Brain microvascular endothelial cell (primary cell): ENCODE data around the gene ARID5B.

Source experiments
- DNase-seq: peaks from one replicate; pipeline ENCODE4 v3.0.0-alpha.2; 2020
- H3K27ac ChIP-seq: fragments of 250-450 bp; sonication (Bioruptor Pico); 2 replicates; pipeline ENCODE4 v1.5.1; 2020; ENCODE audit warnings: mild to moderate bottlenecking, moderate library complexity
- H3K27me3 ChIP-seq: fragments of 250-450 bp; sonication (Bioruptor Pico); replicated peaks from 2 replicates; pipeline ENCODE4 v1.5.1; 2020; ENCODE audit warnings: mild to moderate bottlenecking
- H3K36me3 ChIP-seq: fragments of 250-450 bp; sonication (Bioruptor Pico); replicated peaks from 2 replicates; pipeline ENCODE4 v1.5.1; 2020; ENCODE audit warnings: mild to moderate bottlenecking
- H3K4me3 ChIP-seq: 2 replicates; pipeline ENCODE4 v1.5.1; 2011; ENCODE audit warnings: low read depth, mild to moderate bottlenecking, control low read depth, low read length, moderate library complexity
- in situ Hi-C: cut with HindIII; loops from 2 replicates; pipeline ENCODE4 v1.10.0; 2017; ENCODE audit warnings: low sequenced_read_pairs, low pct_ligation_motif_present
- TF ChIP-seq, protein P1 (sequence below): IDR thresholded peaks from 2 replicates; pipeline ENCODE4 v1.5.1; 2011; ENCODE audit warnings: low read depth, mild to moderate bottlenecking, moderate library complexity, low read length, control low read depth, inconsistent platforms; ENCODE audit errors: missing control alignments

ARID5B gene

DNA sequence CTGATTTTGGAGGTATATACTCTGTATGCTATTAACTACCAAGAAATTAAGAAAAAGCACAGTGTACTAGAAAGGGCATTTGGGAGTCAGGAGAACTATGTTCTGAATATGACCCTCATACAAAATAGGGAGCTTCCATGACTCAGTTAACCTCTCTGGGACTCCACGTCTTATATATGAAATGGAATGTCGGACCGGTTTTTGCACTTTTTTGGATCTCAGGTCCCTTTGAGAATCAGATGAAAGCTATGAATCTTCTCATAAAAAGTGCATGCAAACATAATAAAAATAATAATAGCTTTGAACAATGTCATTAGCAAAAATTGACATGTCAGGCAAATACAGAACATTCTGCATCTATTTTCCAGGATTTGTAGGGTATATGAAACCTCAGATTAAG lies 113.0 kb downstream of the ARID5B start:
- in situ Hi-C loops, result no loop called here
- Histone ChIP-seq H3K36me3 (no peaks in the 10 kb centered on the region), H3K27ac (no peak overlapping the region), H3K27me3 (no peaks in the 10 kb centered on the region), H3K4me3 (no peak overlapping the region)
- no peak for DNase-seq
- TF ChIP-seq, protein P1, sequence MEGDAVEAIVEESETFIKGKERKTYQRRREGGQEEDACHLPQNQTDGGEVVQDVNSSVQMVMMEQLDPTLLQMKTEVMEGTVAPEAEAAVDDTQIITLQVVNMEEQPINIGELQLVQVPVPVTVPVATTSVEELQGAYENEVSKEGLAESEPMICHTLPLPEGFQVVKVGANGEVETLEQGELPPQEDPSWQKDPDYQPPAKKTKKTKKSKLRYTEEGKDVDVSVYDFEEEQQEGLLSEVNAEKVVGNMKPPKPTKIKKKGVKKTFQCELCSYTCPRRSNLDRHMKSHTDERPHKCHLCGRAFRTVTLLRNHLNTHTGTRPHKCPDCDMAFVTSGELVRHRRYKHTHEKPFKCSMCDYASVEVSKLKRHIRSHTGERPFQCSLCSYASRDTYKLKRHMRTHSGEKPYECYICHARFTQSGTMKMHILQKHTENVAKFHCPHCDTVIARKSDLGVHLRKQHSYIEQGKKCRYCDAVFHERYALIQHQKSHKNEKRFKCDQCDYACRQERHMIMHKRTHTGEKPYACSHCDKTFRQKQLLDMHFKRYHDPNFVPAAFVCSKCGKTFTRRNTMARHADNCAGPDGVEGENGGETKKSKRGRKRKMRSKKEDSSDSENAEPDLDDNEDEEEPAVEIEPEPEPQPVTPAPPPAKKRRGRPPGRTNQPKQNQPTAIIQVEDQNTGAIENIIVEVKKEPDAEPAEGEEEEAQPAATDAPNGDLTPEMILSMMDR, result no peak

GRCh38 chr10:62015994-62016393 lies 114.5 kb downstream of the ARID5B start:
- TF ChIP-seq, protein P1, result peak; percentile 39
- peak; percentile 93 for DNase-seq
- H3K27me3 ChIP-seq, result no peaks in the 10 kb centered on the region
- in situ Hi-C loops, result no loop called here
- no peaks in the 10 kb centered on the region for H3K36me3 ChIP-seq
- no peak overlapping the region for H3K27ac ChIP-seq
- no peak overlapping the region for H3K4me3 ChIP-seq

DNA sequence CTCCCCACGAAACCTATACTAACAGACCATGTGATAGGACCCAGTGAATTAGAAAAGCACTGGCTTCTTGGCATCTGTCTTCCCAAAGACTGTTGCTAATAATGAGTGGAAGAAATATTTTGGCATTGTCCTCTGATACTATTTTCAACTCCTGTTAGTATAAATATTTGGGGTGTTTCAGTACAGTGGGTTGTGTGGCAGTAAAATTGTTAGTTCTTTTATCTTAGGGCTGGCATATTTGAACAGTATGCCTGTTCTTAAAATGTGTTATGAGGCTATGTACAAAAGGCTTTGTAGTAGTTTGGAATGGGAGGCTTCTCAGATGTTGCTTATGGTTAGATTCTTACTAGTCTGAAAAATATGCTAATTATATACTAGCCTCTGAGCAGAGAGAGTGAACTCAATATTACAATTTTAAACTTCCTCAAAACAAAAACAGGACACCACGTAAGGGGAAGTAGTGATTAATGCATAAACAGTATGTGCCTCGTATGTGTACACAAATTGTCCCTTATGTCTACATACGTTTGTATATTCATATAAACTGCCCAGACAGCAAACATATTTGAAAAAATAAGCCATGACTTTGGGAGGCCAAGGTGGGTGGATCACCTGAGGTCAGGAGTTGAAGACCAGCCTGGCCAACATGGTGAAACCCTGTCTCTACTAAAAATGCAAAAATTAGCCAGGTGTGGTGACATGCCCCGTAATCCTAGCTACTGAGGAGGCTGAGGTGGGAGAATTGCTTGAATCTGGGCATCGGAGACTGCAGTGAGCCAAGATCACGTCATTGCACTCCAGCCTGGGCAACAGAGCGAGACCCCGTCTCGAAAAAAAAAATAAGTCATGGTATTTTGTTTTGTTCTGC lies 115.4 kb downstream of the ARID5B start:
- in situ Hi-C loops, result no loop called here
- no peak overlapping the region for H3K27ac ChIP-seq
- H3K27me3 ChIP-seq, result no peaks in the 10 kb centered on the region
- no peak overlapping the region for H3K4me3 ChIP-seq
- DNase-seq, result no peak
- TF ChIP-seq, protein P1, result no peak
- no peaks in the 10 kb centered on the region for H3K36me3 ChIP-seq

DNA sequence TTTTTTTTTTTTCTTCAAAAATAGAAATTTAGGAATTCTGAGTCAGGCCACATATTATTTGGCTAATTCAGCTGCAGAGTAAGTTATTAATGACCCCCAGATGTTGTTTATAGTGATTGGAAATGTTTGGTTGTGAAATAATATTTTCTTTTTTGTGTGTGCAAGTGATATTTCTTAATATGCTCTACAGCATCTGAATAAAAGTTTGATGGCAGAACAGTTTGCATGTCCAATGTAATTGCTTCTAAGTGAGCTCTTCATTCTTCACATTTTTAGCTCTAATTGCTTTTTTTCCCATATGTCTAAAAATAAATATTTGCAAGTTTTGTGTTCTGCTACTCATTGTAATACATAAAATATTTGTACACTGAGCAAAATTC lies 116.0 kb downstream of the ARID5B start:
- in situ Hi-C loops, result no loop called here
- DNase-seq, result no peak
- Histone ChIP-seq H3K27ac (no peak overlapping the region), H3K27me3 (no peaks in the 10 kb centered on the region), H3K4me3 (no peak overlapping the region), H3K36me3 (no peaks in the 10 kb centered on the region)
- TF ChIP-seq, protein P1, result no peak

DNA sequence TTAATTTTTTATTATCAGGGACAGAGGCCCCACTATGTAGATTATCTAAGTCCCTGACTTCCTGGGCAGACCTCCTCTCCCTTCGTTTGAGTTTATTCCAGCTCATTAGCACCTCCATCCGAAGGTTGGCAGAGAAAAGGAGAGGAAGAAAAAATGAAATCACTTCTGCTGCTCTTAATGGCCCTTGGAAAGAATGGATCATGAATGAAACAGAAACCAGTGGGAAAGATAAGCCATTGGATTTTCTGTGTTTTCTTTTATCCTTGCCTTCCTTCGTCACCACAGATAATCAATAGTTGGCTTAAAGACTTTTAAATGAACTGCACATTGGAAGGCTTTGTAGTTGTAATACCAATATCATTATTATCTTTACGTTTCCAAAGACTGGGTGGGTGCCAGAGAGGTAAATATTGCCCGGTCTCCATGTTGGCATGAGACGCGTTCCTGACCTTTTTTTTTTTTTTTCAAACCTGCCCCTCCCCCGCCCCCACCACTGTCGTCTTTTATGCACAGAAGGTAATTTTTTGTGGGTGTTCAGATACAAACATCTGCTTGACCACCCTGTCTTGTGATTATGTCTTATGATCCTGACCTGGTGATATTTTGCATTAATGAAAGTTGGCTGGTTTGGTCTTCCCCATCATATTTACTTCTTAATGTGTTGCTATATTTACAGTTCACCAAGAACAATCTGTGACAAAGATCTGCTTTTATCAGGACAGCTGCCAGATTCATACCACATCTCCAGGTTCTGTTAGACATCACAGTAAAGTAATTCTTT lies 116.8 kb downstream of the ARID5B start:
- Histone ChIP-seq H3K27ac (no peak overlapping the region), H3K27me3 (no peaks in the 10 kb centered on the region), H3K36me3 (no peaks in the 10 kb centered on the region), H3K4me3 (no peak overlapping the region)
- DNase-seq, result no peak
- in situ Hi-C loops, result no loop called here
- TF ChIP-seq, protein P1, result no peak
